Activated CD8-positive, alpha-beta memory T cell treated with anti-CD3 and anti-CD28 coated beads, Interleukin-2, amount 50 U/mL, for 24 hours (primary cell): ENCODE data around the gene MBOAT7.
"Not testable (repeated sequence)": the region's sequence is repeated elsewhere in the genome, so short reads cannot be mapped to it uniquely, and the experiment has no call there.

ENCODE experiments used
- DNase-seq: peaks from one replicate; pipeline ENCODE4 v3.0.0-alpha.2; 2020; ENCODE audit errors: extremely low read depth

Gene MBOAT7

GRCh38 chr19:54209058-54209810, 19.9 kb upstream of the MBOAT7 start:
- no peak for DNase-seq

- no peak for DNase-seq
These were observed 19.3 kb upstream of the MBOAT7 start for GRCh38 chr19:54208784-54209057.

GRCh38 chr19:54207983-54208783, 18.8 kb upstream of the MBOAT7 start:
- DNase-seq, result no peak

- no peak for DNase-seq
These were observed 18.2 kb upstream of the MBOAT7 start for GRCh38 chr19:54207676-54207982.

- not testable (repeated sequence) for DNase-seq
These were observed 17.8 kb upstream of the MBOAT7 start for GRCh38 chr19:54207193-54207592.

- no peak for DNase-seq
These were observed 17.4 kb upstream of the MBOAT7 start for GRCh38 chr19:54206831-54207177.

GRCh38 chr19:54206030-54206830, 16.9 kb upstream of the MBOAT7 start:
- no peak for DNase-seq

- DNase-seq, result no peak
These were observed 15.5 kb upstream of the MBOAT7 start for GRCh38 chr19:54204767-54205468.

GRCh38 chr19:54203151-54203611, 13.8 kb upstream of the MBOAT7 start:
- no peak for DNase-seq

- DNase-seq, result no peak
These were observed 12.6 kb upstream of the MBOAT7 start for GRCh38 chr19:54201980-54202379.

- no peak for DNase-seq
These were observed 11.9 kb upstream of the MBOAT7 start for GRCh38 chr19:54201172-54201701.

- DNase-seq, result no peak
These were observed 10.0 kb upstream of the MBOAT7 start for GRCh38 chr19:54199401-54199800.

- no peak for DNase-seq
These were observed 7.7 kb upstream of the MBOAT7 start for GRCh38 chr19:54197121-54197520.

GRCh38 chr19:54196536-54196935, 7.2 kb upstream of the MBOAT7 start:
- DNase-seq, result no peak

GRCh38 chr19:54194463-54194862, 5.1 kb upstream of the MBOAT7 start:
- DNase-seq, result not testable (repeated sequence)

GRCh38 chr19:54193011-54193410, 3.6 kb upstream of the MBOAT7 start:
- DNase-seq, result no peak

- DNase-seq, result no peak
These were observed 2.6 kb upstream of the MBOAT7 start for GRCh38 chr19:54191811-54192453.

- peak; percentile 60 for DNase-seq
These were observed 1.8 kb upstream of the MBOAT7 start, which contains the start of gene TSEN34 for GRCh38 chr19:54191011-54191810. TSS of gene TSEN34 (plus strand) at chr19:54191308. CDS start at chr19:54191365, 57 bp downstream.

GRCh38 chr19:54190503-54191010, 1.2 kb upstream of the MBOAT7 start:
- peak; percentile 100 for DNase-seq
